ENCODE data around the gene THRB. TPM values are rescaled to one million over a fixed set of nuclear protein-coding genes. Genes with fewer than 3 reads are reported as not detected.

The THRB gene
- total RNA-seq, 1 experiment from 2014 or later: 13.5 TPM

- no TSS peak for BruUV-seq (replicated peaks)
- TF ChIP-seq CTCF (IDR thresholded peaks at IDR 0.05; ENCODE audit: unreplicated experiment): no peak
- CTCF ChIA-PET: interaction anchor here (0.6 to 1.9 kb wide), 7 partner anchors 9 to 367 kb away, joined by 3 to 9 read pairs (median 5); no protein-coding TSS in a partner anchor
- intact Hi-C loops (cut with micrococcal nuclease; ENCODE audit: unreplicated experiment): loop anchor here (1.0 kb wide), 1 partner anchor 145 kb away; no protein-coding TSS in a partner anchor
- Mint-ChIP-seq H3K27me3 (ENCODE audit: unreplicated experiment) (no peaks in the 10 kb centered on the region), H3K9me3 (ENCODE audit: low read depth, unreplicated experiment) (no peaks in the 10 kb centered on the region), H3K4me3 (ENCODE audit: low read depth, unreplicated experiment) (peak overlapping the region; percentile 97), H3K36me3 (ENCODE audit: insufficient read depth, unreplicated experiment) (peaks cover 25% of the 10 kb centered on the region), H3K4me1 (ENCODE audit: low read depth, unreplicated experiment) (peaks cover 28% of the 10 kb centered on the region), H3K27ac (ENCODE audit: unreplicated experiment) (peak overlapping the region; percentile 90)
- peak; percentile 72 for DNase-seq
Measured at GRCh38 chr3:24495326-24495994, 810 bp upstream of the THRB start.

DNA sequence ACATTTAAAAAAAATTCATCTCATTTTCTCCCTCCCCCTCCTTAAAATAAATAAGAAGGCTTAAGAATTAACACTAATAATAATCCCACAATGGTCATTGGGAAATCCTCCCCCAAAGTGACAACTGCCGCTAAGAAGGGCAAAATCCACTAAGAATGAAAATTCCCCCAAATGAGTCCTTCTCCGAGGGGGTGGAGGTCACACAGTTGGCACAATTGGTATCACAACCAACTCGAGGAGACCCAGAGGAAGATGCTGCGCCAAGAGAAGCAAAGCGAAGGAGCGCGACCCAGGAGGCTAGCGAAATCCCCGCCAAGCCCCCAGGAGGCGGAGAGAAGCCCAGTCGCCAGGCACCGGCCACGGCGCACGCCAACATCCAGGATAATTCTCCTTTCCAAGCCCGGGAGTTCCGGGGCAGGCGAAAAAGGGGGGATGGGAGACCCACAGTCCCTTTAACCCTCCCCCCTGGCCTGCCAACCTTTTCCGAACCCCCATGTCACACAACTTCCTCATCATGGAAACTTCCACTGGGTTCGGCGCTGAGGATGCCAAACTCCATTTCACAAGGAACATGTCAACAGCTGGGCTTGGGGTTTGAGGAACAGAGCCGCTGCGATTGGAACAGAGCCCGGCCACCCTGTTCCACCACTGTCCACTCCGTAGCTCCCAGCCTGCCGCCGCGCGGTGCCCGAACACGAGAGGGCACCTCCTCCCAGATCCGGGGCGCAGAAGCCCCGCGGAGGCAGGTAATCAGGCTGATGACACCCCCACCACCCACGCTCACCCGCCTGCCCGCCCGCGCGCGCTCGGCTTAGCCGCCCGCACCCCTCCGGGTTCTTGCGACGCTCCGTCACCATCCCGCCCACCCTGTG lies 668 bp downstream of the THRB start:
- Mint-ChIP-seq H3K4me1 (ENCODE audit: low read depth, unreplicated experiment) (peaks cover 38% of the 10 kb centered on the region), H3K9me3 (ENCODE audit: low read depth, unreplicated experiment) (no peaks in the 10 kb centered on the region), H3K27ac (ENCODE audit: unreplicated experiment) (peak overlapping the region; percentile 76), H3K27me3 (ENCODE audit: unreplicated experiment) (no peaks in the 10 kb centered on the region), H3K36me3 (ENCODE audit: insufficient read depth, unreplicated experiment) (peaks cover 25% of the 10 kb centered on the region), H3K4me3 (ENCODE audit: low read depth, unreplicated experiment) (peak overlapping the region; percentile 97)
- DNase-seq: peak; percentile 58
- TF ChIP-seq CTCF (IDR thresholded peaks at IDR 0.05; ENCODE audit: unreplicated experiment): no peak
- BruUV-seq (replicated peaks): no TSS peak
- intact Hi-C loops (cut with micrococcal nuclease; ENCODE audit: unreplicated experiment): loop anchor here (1.0 kb wide), 1 partner anchor 129 kb away; no protein-coding TSS in a partner anchor
- CTCF ChIA-PET: interaction anchor here (0.9 to 1.5 kb wide), 3 partner anchors 221 to 229 kb away, joined by 3 to 5 read pairs (median 3); no protein-coding TSS in a partner anchor

- Mint-ChIP-seq H3K27ac (ENCODE audit: unreplicated experiment) (no peak overlapping the region), H3K36me3 (ENCODE audit: insufficient read depth, unreplicated experiment) (peaks cover 25% of the 10 kb centered on the region), H3K4me3 (ENCODE audit: low read depth, unreplicated experiment) (no peak overlapping the region), H3K27me3 (ENCODE audit: unreplicated experiment) (no peaks in the 10 kb centered on the region), H3K9me3 (ENCODE audit: low read depth, unreplicated experiment) (no peaks in the 10 kb centered on the region), H3K4me1 (ENCODE audit: low read depth, unreplicated experiment) (peaks cover 38% of the 10 kb centered on the region)
- DNase-seq: no peak
- CTCF ChIA-PET: no interaction called here
- TSS peak; percentile 42 for BruUV-seq (replicated peaks)
- TF ChIP-seq CTCF (IDR thresholded peaks at IDR 0.05; ENCODE audit: unreplicated experiment): no peak
- intact Hi-C loops (cut with micrococcal nuclease; ENCODE audit: unreplicated experiment): no loop called here
Measured at GRCh38 chr3:24492971-24493551, 1.6 kb downstream of the THRB start.

DNA sequence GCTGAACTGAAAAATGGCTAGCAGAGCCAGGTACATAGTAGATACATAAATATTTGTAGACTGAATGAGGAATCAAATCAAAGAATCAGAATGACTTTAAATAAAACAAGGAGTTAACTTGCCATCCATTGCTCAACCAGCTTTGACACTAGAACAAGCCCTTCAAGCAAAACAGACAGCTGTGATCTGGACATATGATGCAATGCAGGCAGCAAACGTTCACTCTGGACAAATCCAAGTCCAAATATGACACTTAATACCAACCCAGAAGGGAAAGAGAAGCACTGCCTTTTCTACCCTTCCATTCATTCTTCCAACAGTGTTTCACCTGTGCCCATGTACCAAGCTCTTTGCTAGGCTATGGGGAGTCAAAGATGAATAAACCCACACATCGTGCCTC lies 4.5 kb downstream of the THRB start:
- DNase-seq: no peak
- H3K27ac Mint-ChIP-seq (ENCODE audit: unreplicated experiment): no peak overlapping the region
- H3K27me3 Mint-ChIP-seq (ENCODE audit: unreplicated experiment): no peaks in the 10 kb centered on the region
- intact Hi-C loops (cut with micrococcal nuclease; ENCODE audit: unreplicated experiment): no loop called here
- no peak overlapping the region for H3K4me3 Mint-ChIP-seq (ENCODE audit: low read depth, unreplicated experiment)
- TF ChIP-seq CTCF (IDR thresholded peaks at IDR 0.05; ENCODE audit: unreplicated experiment): no peak
- H3K9me3 Mint-ChIP-seq (ENCODE audit: low read depth, unreplicated experiment): no peaks in the 10 kb centered on the region
- H3K4me1 Mint-ChIP-seq (ENCODE audit: low read depth, unreplicated experiment): peaks cover 22% of the 10 kb centered on the region
- BruUV-seq (replicated peaks): no TSS peak
- H3K36me3 Mint-ChIP-seq (ENCODE audit: insufficient read depth, unreplicated experiment): peaks cover 17% of the 10 kb centered on the region
- CTCF ChIA-PET: interaction anchor here (0.6 kb wide), 1 partner anchor 1190 kb away, joined by 4 read pairs; no protein-coding TSS in a partner anchor

Data from Calu3 (cell line).